Brain microvascular endothelial cell (primary cell): ENCODE data around the gene CCT7.
A peak's percentile ranks its signal among the peaks of the same experiment; 100 is the strongest.

Source experiments
- DNase-seq: peaks from one replicate; pipeline ENCODE4 v3.0.0-alpha.2; 2020
- H3K27ac ChIP-seq: fragments of 250-450 bp; sonication (Bioruptor Pico); 2 replicates; pipeline ENCODE4 v1.5.1; 2020; ENCODE audit warnings: mild to moderate bottlenecking, moderate library complexity
- H3K27me3 ChIP-seq: fragments of 250-450 bp; sonication (Bioruptor Pico); replicated peaks from 2 replicates; pipeline ENCODE4 v1.5.1; 2020; ENCODE audit warnings: mild to moderate bottlenecking
- H3K36me3 ChIP-seq: fragments of 250-450 bp; sonication (Bioruptor Pico); replicated peaks from 2 replicates; pipeline ENCODE4 v1.5.1; 2020; ENCODE audit warnings: mild to moderate bottlenecking
- H3K4me3 ChIP-seq: 2 replicates; pipeline ENCODE4 v1.5.1; 2011; ENCODE audit warnings: low read depth, mild to moderate bottlenecking, control low read depth, low read length, moderate library complexity
- CTCF ChIP-seq: IDR thresholded peaks from 2 replicates; pipeline ENCODE4 v1.5.1; 2011; ENCODE audit warnings: low read depth, mild to moderate bottlenecking, moderate library complexity, low read length, control low read depth, inconsistent platforms; ENCODE audit errors: missing control alignments
- in situ Hi-C: cut with HindIII; loops from 2 replicates; pipeline ENCODE4 v1.10.0; 2017; ENCODE audit warnings: low sequenced_read_pairs, low pct_ligation_motif_present

The CCT7 gene

GRCh38 chr2:73212448-73213176, 21.5 kb upstream of the CCT7 start:
- in situ Hi-C loops: no loop called here
- TF ChIP-seq CTCF: peak; percentile 99
- no peaks in the 10 kb centered on the region for H3K27me3 ChIP-seq
- peak; percentile 79 for DNase-seq
- no peak overlapping the region for H3K4me3 ChIP-seq
- no peaks in the 10 kb centered on the region for H3K36me3 ChIP-seq
- no peak overlapping the region for H3K27ac ChIP-seq

GRCh38 chr2:73214120-73215035, 19.7 kb upstream of the CCT7 start, which contains the start of gene SMYD5:
TSS of gene SMYD5 (plus strand) at chr2:73214245. CDS start at chr2:73214267, 22 bp downstream.
- no peaks in the 10 kb centered on the region for H3K27me3 ChIP-seq
- peak within 1 kb of the TSS; percentile 91 for H3K27ac ChIP-seq
- in situ Hi-C loops: no loop called here
- peak; percentile 74 for DNase-seq
- H3K4me3 ChIP-seq: peak within 1 kb of the TSS; percentile 86
- TF ChIP-seq CTCF: peak; percentile 2
- no peaks in the 10 kb centered on the region for H3K36me3 ChIP-seq

- DNase-seq: no peak
- no peak for TF ChIP-seq CTCF
- Histone ChIP-seq H3K36me3 (peaks cover 3% of the 10 kb centered on the region), H3K4me3 (no peak overlapping the region), H3K27me3 (no peaks in the 10 kb centered on the region), H3K27ac (no peak overlapping the region)
- in situ Hi-C loops: no loop called here
Observed at GRCh38 chr2:73215254-73215653, 18.9 kb upstream of the CCT7 start.

GRCh38 chr2:73217160-73217559, 16.9 kb upstream of the CCT7 start:
- no peak overlapping the region for H3K4me3 ChIP-seq
- no peaks in the 10 kb centered on the region for H3K27me3 ChIP-seq
- DNase-seq: no peak
- H3K36me3 ChIP-seq: peaks cover 5% of the 10 kb centered on the region
- TF ChIP-seq CTCF: no peak
- in situ Hi-C loops: no loop called here
- no peak overlapping the region for H3K27ac ChIP-seq

- no peak overlapping the region for H3K4me3 ChIP-seq
- no peak for TF ChIP-seq CTCF
- H3K36me3 ChIP-seq: peaks cover 7% of the 10 kb centered on the region
- in situ Hi-C loops: no loop called here
- H3K27ac ChIP-seq: no peak overlapping the region
- no peaks in the 10 kb centered on the region for H3K27me3 ChIP-seq
- DNase-seq: no peak
Observed at GRCh38 chr2:73217826-73218225, 16.3 kb upstream of the CCT7 start.
